Activated CD8-positive, alpha-beta memory T cell treated with anti-CD3 and anti-CD28 coated beads, Interleukin-2, amount 10 ng/mL, durations not matched to agents 7 days and 5 days (primary cell): ENCODE data around the gene MLIP. TPM values are rescaled to one million over a fixed set of nuclear protein-coding genes. Genes with fewer than 3 reads are reported as not detected.

Experiments used
- ATAC-seq: fragments of 150-1000 bp; cut with Tn5 transposase; one replicate; pipeline ENCODE4 v1.10.0; 2021; ENCODE audit warnings: moderate library complexity
- CTCF ChIA-PET: fragments of 350-600 bp; sonication (Branson Sonifier 250); formaldehyde crosslinking; loops from one replicate; lab custom pipeline; 2021; ENCODE audit warnings: antibody characterized with exemption; lab: Charles Lee
- DNase-seq: peaks from one replicate; pipeline ENCODE4 v3.0.0-alpha.2; 2020
- H3K27ac Mint-ChIP-seq: one replicate; pipeline ENCODE4 v1.8.0; 2021; ENCODE audit warnings: mild to moderate bottlenecking, mixed read lengths
- H3K27me3 Mint-ChIP-seq: one replicate; pipeline ENCODE4 v1.8.0; 2021; ENCODE audit warnings: mixed read lengths
- H3K36me3 Mint-ChIP-seq: one replicate; pipeline ENCODE4 v1.8.0; 2021; ENCODE audit warnings: mild to moderate bottlenecking, mixed read lengths
- H3K4me1 Mint-ChIP-seq: one replicate; pipeline ENCODE4 v1.8.0; 2021; ENCODE audit warnings: mixed read lengths
- H3K4me3 Mint-ChIP-seq: one replicate; pipeline ENCODE4 v1.8.0; 2021; ENCODE audit warnings: mild to moderate bottlenecking, moderate library complexity, mixed read lengths
- H3K9me3 Mint-ChIP-seq: one replicate; pipeline ENCODE4 v1.8.0; 2022; ENCODE audit warnings: low read depth, mixed read lengths
- total RNA-seq, 2 experiments: library from RNA; stranded (reverse); gene quantifications; one replicate each; pipeline ENCODE4 v1.2.3, GENCODE V29; 2021

The MLIP gene
- total RNA-seq, 2 experiments from 2014 or later = not detected

- H3K4me1 Mint-ChIP-seq = no peaks in the 10 kb centered on the region
- no peaks in the 10 kb centered on the region for H3K9me3 Mint-ChIP-seq
- CTCF ChIA-PET = no interaction called here
- no peak overlapping the region for H3K4me3 Mint-ChIP-seq
- no peaks in the 10 kb centered on the region for H3K36me3 Mint-ChIP-seq
- DNase-seq = no peak
- H3K27ac Mint-ChIP-seq = no peak overlapping the region
- no peaks in the 10 kb centered on the region for H3K27me3 Mint-ChIP-seq
- no peak for ATAC-seq
These were observed 151.7 kb downstream of the MLIP start for GRCh38 chr6:54262971-54263370.

GRCh38 chr6:54264581-54265272 is 153.5 kb downstream of the MLIP start:
- H3K27me3 Mint-ChIP-seq = no peaks in the 10 kb centered on the region
- no peaks in the 10 kb centered on the region for H3K4me1 Mint-ChIP-seq
- no peaks in the 10 kb centered on the region for H3K36me3 Mint-ChIP-seq
- no peak for ATAC-seq
- H3K9me3 Mint-ChIP-seq = no peaks in the 10 kb centered on the region
- DNase-seq = no peak
- H3K27ac Mint-ChIP-seq = no peak overlapping the region
- CTCF ChIA-PET = no interaction called here
- no peak overlapping the region for H3K4me3 Mint-ChIP-seq

- no peak for DNase-seq
- no peak overlapping the region for H3K4me3 Mint-ChIP-seq
- peaks cover 2% of the 10 kb centered on the region for H3K9me3 Mint-ChIP-seq
- H3K4me1 Mint-ChIP-seq = no peaks in the 10 kb centered on the region
- H3K27ac Mint-ChIP-seq = no peak overlapping the region
- CTCF ChIA-PET = no interaction called here
- no peak for ATAC-seq
- H3K27me3 Mint-ChIP-seq = no peaks in the 10 kb centered on the region
- no peaks in the 10 kb centered on the region for H3K36me3 Mint-ChIP-seq
These were observed 155.2 kb downstream of the MLIP start for GRCh38 chr6:54266400-54266923.

GRCh38 chr6:54267798-54268197 is 156.6 kb downstream of the MLIP start:
- CTCF ChIA-PET = no interaction called here
- DNase-seq (no peak), ATAC-seq (no peak)
- H3K9me3 Mint-ChIP-seq = peaks cover 2% of the 10 kb centered on the region
- H3K4me3 Mint-ChIP-seq = no peak overlapping the region
- H3K27me3 Mint-ChIP-seq = no peaks in the 10 kb centered on the region
- no peaks in the 10 kb centered on the region for H3K4me1 Mint-ChIP-seq
- no peak overlapping the region for H3K27ac Mint-ChIP-seq
- H3K36me3 Mint-ChIP-seq = no peaks in the 10 kb centered on the region

GRCh38 chr6:54273214-54273820 is 162.1 kb downstream of the MLIP start:
- ATAC-seq (no peak), DNase-seq (no peak)
- Mint-ChIP-seq H3K9me3 (peaks cover 7% of the 10 kb centered on the region), H3K27me3 (no peaks in the 10 kb centered on the region), H3K4me3 (no peak overlapping the region), H3K4me1 (no peaks in the 10 kb centered on the region), H3K36me3 (no peaks in the 10 kb centered on the region), H3K27ac (no peak overlapping the region)
- CTCF ChIA-PET = no interaction called here

- H3K27ac Mint-ChIP-seq = no peak overlapping the region
- H3K4me1 Mint-ChIP-seq = no peaks in the 10 kb centered on the region
- no peaks in the 10 kb centered on the region for H3K27me3 Mint-ChIP-seq
- CTCF ChIA-PET = no interaction called here
- no peak overlapping the region for H3K4me3 Mint-ChIP-seq
- ATAC-seq = no peak
- H3K36me3 Mint-ChIP-seq = no peaks in the 10 kb centered on the region
- peaks cover 7% of the 10 kb centered on the region for H3K9me3 Mint-ChIP-seq
- DNase-seq = no peak
These were observed 163.1 kb downstream of the MLIP start for GRCh38 chr6:54274383-54274782.

GRCh38 chr6:54282186-54282585 is 170.9 kb downstream of the MLIP start:
- CTCF ChIA-PET = no interaction called here
- no peak for DNase-seq
- Mint-ChIP-seq H3K27me3 (no peaks in the 10 kb centered on the region), H3K36me3 (no peaks in the 10 kb centered on the region), H3K4me3 (no peak overlapping the region), H3K4me1 (no peaks in the 10 kb centered on the region), H3K9me3 (peaks cover 5% of the 10 kb centered on the region), H3K27ac (no peak overlapping the region)
- no peak for ATAC-seq

- H3K27ac Mint-ChIP-seq = no peak overlapping the region
- H3K4me3 Mint-ChIP-seq = no peak overlapping the region
- peaks cover 2% of the 10 kb centered on the region for H3K9me3 Mint-ChIP-seq
- CTCF ChIA-PET = no interaction called here
- ATAC-seq (no peak), DNase-seq (no peak)
- no peaks in the 10 kb centered on the region for H3K27me3 Mint-ChIP-seq
- H3K4me1 Mint-ChIP-seq = no peaks in the 10 kb centered on the region
- no peaks in the 10 kb centered on the region for H3K36me3 Mint-ChIP-seq
These were observed 173.1 kb downstream of the MLIP start for GRCh38 chr6:54284161-54284860.

- ATAC-seq (no peak), DNase-seq (no peak)
- Mint-ChIP-seq H3K9me3 (no peaks in the 10 kb centered on the region), H3K27ac (no peak overlapping the region), H3K27me3 (no peaks in the 10 kb centered on the region), H3K36me3 (no peaks in the 10 kb centered on the region), H3K4me1 (no peaks in the 10 kb centered on the region), H3K4me3 (no peak overlapping the region)
- CTCF ChIA-PET = no interaction called here
These were observed 174.4 kb downstream of the MLIP start for GRCh38 chr6:54285595-54285994.

- ATAC-seq = no peak
- H3K27ac Mint-ChIP-seq = no peak overlapping the region
- no peaks in the 10 kb centered on the region for H3K27me3 Mint-ChIP-seq
- H3K9me3 Mint-ChIP-seq = no peaks in the 10 kb centered on the region
- CTCF ChIA-PET = no interaction called here
- H3K4me1 Mint-ChIP-seq = no peaks in the 10 kb centered on the region
- H3K4me3 Mint-ChIP-seq = no peak overlapping the region
- DNase-seq = no peak
- no peaks in the 10 kb centered on the region for H3K36me3 Mint-ChIP-seq
These were observed 174.9 kb downstream of the MLIP start for GRCh38 chr6:54286141-54286540.

GRCh38 chr6:54288474-54288873 is 177.2 kb downstream of the MLIP start:
- no peak overlapping the region for H3K4me3 Mint-ChIP-seq
- H3K4me1 Mint-ChIP-seq = no peaks in the 10 kb centered on the region
- no peak for ATAC-seq
- H3K9me3 Mint-ChIP-seq = peaks cover 3% of the 10 kb centered on the region
- no peaks in the 10 kb centered on the region for H3K36me3 Mint-ChIP-seq
- CTCF ChIA-PET = no interaction called here
- no peaks in the 10 kb centered on the region for H3K27me3 Mint-ChIP-seq
- H3K27ac Mint-ChIP-seq = no peak overlapping the region
- no peak for DNase-seq

GRCh38 chr6:54289426-54289825 is 178.2 kb downstream of the MLIP start:
- peaks cover 3% of the 10 kb centered on the region for H3K9me3 Mint-ChIP-seq
- ATAC-seq (no peak), DNase-seq (no peak)
- no peaks in the 10 kb centered on the region for H3K4me1 Mint-ChIP-seq
- no peaks in the 10 kb centered on the region for H3K27me3 Mint-ChIP-seq
- H3K36me3 Mint-ChIP-seq = no peaks in the 10 kb centered on the region
- CTCF ChIA-PET = no interaction called here
- H3K27ac Mint-ChIP-seq = no peak overlapping the region
- H3K4me3 Mint-ChIP-seq = no peak overlapping the region

GRCh38 chr6:54291146-54291545 is 179.9 kb downstream of the MLIP start:
- no peak for ATAC-seq
- no peaks in the 10 kb centered on the region for H3K27me3 Mint-ChIP-seq
- H3K4me3 Mint-ChIP-seq = no peak overlapping the region
- peaks cover 3% of the 10 kb centered on the region for H3K9me3 Mint-ChIP-seq
- H3K4me1 Mint-ChIP-seq = no peaks in the 10 kb centered on the region
- no peak overlapping the region for H3K27ac Mint-ChIP-seq
- no peaks in the 10 kb centered on the region for H3K36me3 Mint-ChIP-seq
- DNase-seq = no peak
- CTCF ChIA-PET = no interaction called here

- Mint-ChIP-seq H3K27ac (no peak overlapping the region), H3K9me3 (peaks cover 3% of the 10 kb centered on the region), H3K36me3 (no peaks in the 10 kb centered on the region), H3K4me1 (no peaks in the 10 kb centered on the region), H3K4me3 (no peak overlapping the region), H3K27me3 (no peaks in the 10 kb centered on the region)
- CTCF ChIA-PET = no interaction called here
- ATAC-seq (no peak), DNase-seq (no peak)
These were observed 180.5 kb downstream of the MLIP start for GRCh38 chr6:54291738-54292137.
